HepG2 (cell line): ENCODE measurements around the gene DOCK4. TPM values are rescaled to one million over a fixed set of nuclear protein-coding genes. Genes with fewer than 3 reads are reported as not detected.

Experiments
- ARNT2 ChIP-seq: sonication (generic); formaldehyde crosslinking; IDR thresholded peaks from 2 replicates; pipeline ENCODE4 v1.8.0; 2022; ENCODE audit warnings: mild to moderate bottlenecking, low read depth, missing genetic modification reagents, moderate library complexity
- EED ChIP-seq: sonication (generic); formaldehyde crosslinking; IDR thresholded peaks from 2 replicates; pipeline ENCODE4 v1.5.0; 2020; ENCODE audit warnings: mild to moderate bottlenecking, missing genetic modification reagents
- ETS1 ChIP-seq: sonication (generic); formaldehyde crosslinking; IDR thresholded peaks from 2 replicates; pipeline ENCODE4 v1.4.0; 2020; ENCODE audit warnings: missing genetic modification reagents
- FOXM1 ChIP-seq: sonication (generic); formaldehyde crosslinking; IDR thresholded peaks from 2 replicates; pipeline ENCODE4 v1.5.0; 2020; ENCODE audit warnings: missing genetic modification reagents
- JUN ChIP-seq: sonication (generic); formaldehyde crosslinking; IDR thresholded peaks from 2 replicates; pipeline ENCODE4 v1.4.0; 2020; ENCODE audit warnings: mild to moderate bottlenecking, missing genetic modification reagents
- KDM5A ChIP-seq: fragments of 200-600 bp; sonication (generic); IDR thresholded peaks from 2 replicates; pipeline ENCODE4 v1.7.0; 2018; ENCODE audit warnings: antibody characterized with exemption, mild to moderate bottlenecking, low read length, borderline replicate concordance
- KMT2A ChIP-seq: sonication (generic); formaldehyde crosslinking; IDR thresholded peaks from 2 replicates; pipeline ENCODE4 v1.4.0; 2020; ENCODE audit warnings: missing genetic modification reagents
- MED1 ChIP-seq: sonication (generic); formaldehyde crosslinking; IDR thresholded peaks from 2 replicates; pipeline ENCODE4 v1.4.0; 2020; ENCODE audit warnings: missing genetic modification reagents
- MTA1 ChIP-seq: sonication (generic); formaldehyde crosslinking; IDR thresholded peaks from 2 replicates; pipeline ENCODE4 v1.4.0; 2020; ENCODE audit warnings: missing genetic modification reagents, mild to moderate bottlenecking, borderline replicate concordance
- RAD51 ChIP-seq: fragments of 450-650 bp; IDR thresholded peaks from 2 replicates; pipeline ENCODE4 v1.6.1; 2016; ENCODE audit warnings: borderline replicate concordance
- ZBTB46 ChIP-seq: sonication (generic); formaldehyde crosslinking; IDR thresholded peaks from 2 replicates; pipeline ENCODE4 v1.4.0; 2020; ENCODE audit warnings: mild to moderate bottlenecking, missing genetic modification reagents, borderline replicate concordance
- ZBTB7B ChIP-seq: sonication (generic); formaldehyde crosslinking; IDR thresholded peaks from 2 replicates; pipeline ENCODE4 v1.4.0; 2020; ENCODE audit warnings: missing genetic modification reagents
- ZFP36L1 ChIP-seq: sonication (generic); formaldehyde crosslinking; IDR thresholded peaks from 2 replicates; pipeline ENCODE4 v1.8.0; 2022; ENCODE audit warnings: mild to moderate bottlenecking, missing genetic modification reagents, moderate library complexity
- ZNF3 ChIP-seq: IDR thresholded peaks from 2 replicates; pipeline ENCODE4 v1.7.0; 2017; ENCODE audit warnings: inconsistent platforms
- ZNF501 ChIP-seq: sonication (generic); formaldehyde crosslinking; IDR thresholded peaks from 2 replicates; pipeline ENCODE4 v1.5.1; 2020; ENCODE audit warnings: mild to moderate bottlenecking, moderate library complexity, missing genetic modification reagents
- ZNF670 ChIP-seq: sonication (generic); formaldehyde crosslinking; IDR thresholded peaks from 2 replicates; pipeline ENCODE4 v1.8.0; 2022; ENCODE audit warnings: mild to moderate bottlenecking, missing genetic modification reagents, borderline replicate concordance
- ZNF709 ChIP-seq: sonication (generic); formaldehyde crosslinking; IDR thresholded peaks from 2 replicates; pipeline ENCODE4 v1.5.0; 2020; ENCODE audit warnings: mild to moderate bottlenecking, missing genetic modification reagents
- polyA plus RNA-seq, 8 experiments: library from polyadenylated mRNA; depleted of rRNA in 3 of 8; stranded (reverse) in 7 of 8; unstranded in 1 of 8; fragments of >200 nt; fragmentation: Illumina TruSeq in 4 of 8; extraction: Trizol in 4 of 8; gene quantifications; 2 replicates each; pipeline versions ENCODE4 v1.2.1 to v1.2.3, GENCODE V29; 2011 to 2016; ENCODE audit warnings: low read depth in 4 of 8, missing spikeins in 1 of 8, mixed read lengths in 1 of 8; ENCODE audit not compliant: insufficient read depth in 1 of 8
- total RNA-seq, 5 experiments: library from RNA; depleted of rRNA; stranded (reverse); fragments of >200 nt; fragmentation: Illumina TruSeq; extraction: Trizol; gene quantifications; 2 replicates each; pipeline ENCODE4 v1.2.3, GENCODE V29; 2016; ENCODE audit warnings: low read depth in 1 of 5
- TF ChIP-seq, protein P1 (sequence below): sonication (generic); formaldehyde crosslinking; IDR thresholded peaks from 2 replicates; pipeline ENCODE4 v1.4.0; 2020; ENCODE audit warnings: missing genetic modification reagents, borderline replicate concordance
- TF ChIP-seq, protein P2 (sequence below): sonication (generic); formaldehyde crosslinking; IDR thresholded peaks from 2 replicates; pipeline ENCODE4 v1.8.1; 2023; ENCODE audit warnings: missing genetic modification reagents, mild to moderate bottlenecking, borderline replicate concordance
- TF ChIP-seq, protein P3 (sequence below): sonication (generic); formaldehyde crosslinking; IDR thresholded peaks from 2 replicates; pipeline ENCODE4 v1.4.0; 2020; ENCODE audit warnings: mild to moderate bottlenecking, missing genetic modification reagents, borderline replicate concordance

The DOCK4 gene
- total and polyA plus RNA-seq, 2 of the 13 experiments (the other 11 are each of a cell fraction or from before 2014, with no cell fraction given), result 13.5 to 17.4 TPM

- TF ChIP-seq ZNF709 (CRISPR knock-in tag) (no peak), ZNF3 (CRISPR knock-in tag) (no peak), ETS1 (CRISPR knock-in tag) (no peak), KMT2A (no peak), EED (CRISPR knock-in tag) (no peak), FOXM1 (CRISPR knock-in tag) (no peak), JUN (CRISPR knock-in tag) (peak; percentile 58), KDM5A (peak; percentile 35; the same call in 1 of the 2 replicates), MTA1 (no peak), ARNT2 (CRISPR knock-in tag) (no peak), ZNF501 (CRISPR knock-in tag) (no peak), ZFP36L1 (CRISPR knock-in tag) (no peak), ZBTB7B (CRISPR knock-in tag) (no peak; the same call in 1 of the 2 replicates), ZBTB46 (CRISPR knock-in tag) (no peak), RAD51 (no peak), ZNF670 (CRISPR knock-in tag) (no peak), MED1 (peak; percentile 60; the same call in 1 of the 2 replicates)
- TF ChIP-seq, protein P1, sequence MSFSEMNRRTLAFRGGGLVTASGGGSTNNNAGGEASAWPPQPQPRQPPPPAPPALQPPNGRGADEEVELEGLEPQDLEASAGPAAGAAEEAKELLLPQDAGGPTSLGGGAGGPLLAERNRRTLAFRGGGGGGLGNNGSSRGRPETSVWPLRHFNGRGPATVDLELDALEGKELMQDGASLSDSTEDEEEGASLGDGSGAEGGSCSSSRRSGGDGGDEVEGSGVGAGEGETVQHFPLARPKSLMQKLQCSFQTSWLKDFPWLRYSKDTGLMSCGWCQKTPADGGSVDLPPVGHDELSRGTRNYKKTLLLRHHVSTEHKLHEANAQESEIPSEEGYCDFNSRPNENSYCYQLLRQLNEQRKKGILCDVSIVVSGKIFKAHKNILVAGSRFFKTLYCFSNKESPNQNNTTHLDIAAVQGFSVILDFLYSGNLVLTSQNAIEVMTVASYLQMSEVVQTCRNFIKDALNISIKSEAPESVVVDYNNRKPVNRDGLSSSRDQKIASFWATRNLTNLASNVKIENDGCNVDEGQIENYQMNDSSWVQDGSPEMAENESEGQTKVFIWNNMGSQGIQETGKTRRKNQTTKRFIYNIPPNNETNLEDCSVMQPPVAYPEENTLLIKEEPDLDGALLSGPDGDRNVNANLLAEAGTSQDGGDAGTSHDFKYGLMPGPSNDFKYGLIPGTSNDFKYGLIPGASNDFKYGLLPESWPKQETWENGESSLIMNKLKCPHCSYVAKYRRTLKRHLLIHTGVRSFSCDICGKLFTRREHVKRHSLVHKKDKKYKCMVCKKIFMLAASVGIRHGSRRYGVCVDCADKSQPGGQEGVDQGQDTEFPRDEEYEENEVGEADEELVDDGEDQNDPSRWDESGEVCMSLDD (CRISPR knock-in tag), result no peak
- TF ChIP-seq, protein P2, sequence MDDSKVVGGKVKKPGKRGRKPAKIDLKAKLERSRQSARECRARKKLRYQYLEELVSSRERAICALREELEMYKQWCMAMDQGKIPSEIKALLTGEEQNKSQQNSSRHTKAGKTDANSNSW (CRISPR knock-in tag), result no peak
- TF ChIP-seq, protein P3, sequence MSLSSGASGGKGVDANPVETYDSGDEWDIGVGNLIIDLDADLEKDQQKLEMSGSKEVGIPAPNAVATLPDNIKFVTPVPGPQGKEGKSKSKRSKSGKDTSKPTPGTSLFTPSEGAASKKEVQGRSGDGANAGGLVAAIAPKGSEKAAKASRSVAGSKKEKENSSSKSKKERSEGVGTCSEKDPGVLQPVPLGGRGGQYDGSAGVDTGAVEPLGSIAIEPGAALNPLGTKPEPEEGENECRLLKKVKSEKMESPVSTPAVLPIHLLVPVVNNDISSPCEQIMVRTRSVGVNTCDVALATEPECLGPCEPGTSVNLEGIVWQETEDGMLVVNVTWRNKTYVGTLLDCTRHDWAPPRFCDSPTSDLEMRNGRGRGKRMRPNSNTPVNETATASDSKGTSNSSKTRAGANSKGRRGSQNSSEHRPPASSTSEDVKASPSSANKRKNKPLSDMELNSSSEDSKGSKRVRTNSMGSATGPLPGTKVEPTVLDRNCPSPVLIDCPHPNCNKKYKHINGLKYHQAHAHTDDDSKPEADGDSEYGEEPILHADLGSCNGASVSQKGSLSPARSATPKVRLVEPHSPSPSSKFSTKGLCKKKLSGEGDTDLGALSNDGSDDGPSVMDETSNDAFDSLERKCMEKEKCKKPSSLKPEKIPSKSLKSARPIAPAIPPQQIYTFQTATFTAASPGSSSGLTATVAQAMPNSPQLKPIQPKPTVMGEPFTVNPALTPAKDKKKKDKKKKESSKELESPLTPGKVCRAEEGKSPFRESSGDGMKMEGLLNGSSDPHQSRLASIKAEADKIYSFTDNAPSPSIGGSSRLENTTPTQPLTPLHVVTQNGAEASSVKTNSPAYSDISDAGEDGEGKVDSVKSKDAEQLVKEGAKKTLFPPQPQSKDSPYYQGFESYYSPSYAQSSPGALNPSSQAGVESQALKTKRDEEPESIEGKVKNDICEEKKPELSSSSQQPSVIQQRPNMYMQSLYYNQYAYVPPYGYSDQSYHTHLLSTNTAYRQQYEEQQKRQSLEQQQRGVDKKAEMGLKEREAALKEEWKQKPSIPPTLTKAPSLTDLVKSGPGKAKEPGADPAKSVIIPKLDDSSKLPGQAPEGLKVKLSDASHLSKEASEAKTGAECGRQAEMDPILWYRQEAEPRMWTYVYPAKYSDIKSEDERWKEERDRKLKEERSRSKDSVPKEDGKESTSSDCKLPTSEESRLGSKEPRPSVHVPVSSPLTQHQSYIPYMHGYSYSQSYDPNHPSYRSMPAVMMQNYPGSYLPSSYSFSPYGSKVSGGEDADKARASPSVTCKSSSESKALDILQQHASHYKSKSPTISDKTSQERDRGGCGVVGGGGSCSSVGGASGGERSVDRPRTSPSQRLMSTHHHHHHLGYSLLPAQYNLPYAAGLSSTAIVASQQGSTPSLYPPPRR (CRISPR knock-in tag), result peak; percentile 68
Measured at GRCh38 chr7:112193915-112194502, 12.2 kb downstream of the DOCK4 start (continued).
